ENCODE results near the gene YDJC.
"Not testable (repeated sequence)": the region's sequence is repeated elsewhere in the genome, so short reads cannot be mapped to it uniquely, and the experiment has no call there.

YDJC gene

GRCh38 chr22:21629255-21630149 is at the start of gene YDJC:
Gene YDJC, minus strand, starts transcription at chr22:21630022. Its CDS starts 8 bp downstream, at chr22:21630014.
- DNase-seq (ENCODE audit: extremely low spot score, insufficient read length, low read depth), result peak; percentile 84
- FAIRE-seq, result peak; percentile 93

- DNase-seq (ENCODE audit: extremely low spot score, insufficient read length, low read depth), result no peak
These were observed 49.6 kb upstream of the YDJC start for GRCh38 chr22:21679383-21679782.

GRCh38 chr22:21678842-21679241 is 49.0 kb upstream of the YDJC start:
- DNase-seq (ENCODE audit: extremely low spot score, insufficient read length, low read depth); FAIRE-seq: not testable (repeated sequence)

More at GRCh38 chr22:21679383-21679782, 49.6 kb upstream of the YDJC start:
- no peak for FAIRE-seq

- no peak for FAIRE-seq
- no peak for DNase-seq (ENCODE audit: extremely low spot score, insufficient read length, low read depth)
These were observed 48.0 kb upstream of the YDJC start for GRCh38 chr22:21677606-21678443.

GRCh38 chr22:21674638-21675245 is 44.9 kb upstream of the YDJC start:
- no peak for FAIRE-seq
- DNase-seq (ENCODE audit: extremely low spot score, insufficient read length, low read depth), result no peak

- DNase-seq (ENCODE audit: extremely low spot score, insufficient read length, low read depth), result no peak
- no peak for FAIRE-seq
These were observed 43.9 kb upstream of the YDJC start for GRCh38 chr22:21673534-21674321.

- FAIRE-seq (no peak), DNase-seq (ENCODE audit: extremely low spot score, insufficient read length, low read depth) (no peak)
These were observed 42.3 kb upstream of the YDJC start for GRCh38 chr22:21672107-21672629.

- no peak for DNase-seq (ENCODE audit: extremely low spot score, insufficient read length, low read depth)
- FAIRE-seq, result no peak
These were observed 39.2 kb upstream of the YDJC start for GRCh38 chr22:21669026-21669425.

- DNase-seq (ENCODE audit: extremely low spot score, insufficient read length, low read depth) (no peak), FAIRE-seq (no peak)
These were observed 37.0 kb upstream of the YDJC start for GRCh38 chr22:21666786-21667185.

- DNase-seq (ENCODE audit: extremely low spot score, insufficient read length, low read depth) (no peak), FAIRE-seq (no peak)
These were observed 35.4 kb upstream of the YDJC start for GRCh38 chr22:21665047-21665851.

GRCh38 chr22:21663738-21664137 is 33.9 kb upstream of the YDJC start:
- no peak for DNase-seq (ENCODE audit: extremely low spot score, insufficient read length, low read depth)
- FAIRE-seq, result no peak

GRCh38 chr22:21661991-21662390 is 32.2 kb upstream of the YDJC start:
- DNase-seq (ENCODE audit: extremely low spot score, insufficient read length, low read depth) (no peak), FAIRE-seq (no peak)

- DNase-seq (ENCODE audit: extremely low spot score, insufficient read length, low read depth), result no peak
- no peak for FAIRE-seq
These were observed 31.1 kb upstream of the YDJC start for GRCh38 chr22:21660904-21661303.

- FAIRE-seq (no peak), DNase-seq (ENCODE audit: extremely low spot score, insufficient read length, low read depth) (no peak)
These were observed 30.2 kb upstream of the YDJC start for GRCh38 chr22:21659864-21660525.

- FAIRE-seq (peak; percentile 79), DNase-seq (ENCODE audit: extremely low spot score, insufficient read length, low read depth) (peak; percentile 90)
These were observed 27.7 kb upstream of the YDJC start for GRCh38 chr22:21657360-21658032.

- FAIRE-seq, result no peak
These were observed 27.2 kb upstream of the YDJC start for GRCh38 chr22:21657020-21657359.

More at GRCh38 chr22:21657020-21657359, 27.2 kb upstream of the YDJC start:
- DNase-seq (ENCODE audit: extremely low spot score, insufficient read length, low read depth), result no peak
